ENCODE measurements around the gene GPR142.

DNA sequence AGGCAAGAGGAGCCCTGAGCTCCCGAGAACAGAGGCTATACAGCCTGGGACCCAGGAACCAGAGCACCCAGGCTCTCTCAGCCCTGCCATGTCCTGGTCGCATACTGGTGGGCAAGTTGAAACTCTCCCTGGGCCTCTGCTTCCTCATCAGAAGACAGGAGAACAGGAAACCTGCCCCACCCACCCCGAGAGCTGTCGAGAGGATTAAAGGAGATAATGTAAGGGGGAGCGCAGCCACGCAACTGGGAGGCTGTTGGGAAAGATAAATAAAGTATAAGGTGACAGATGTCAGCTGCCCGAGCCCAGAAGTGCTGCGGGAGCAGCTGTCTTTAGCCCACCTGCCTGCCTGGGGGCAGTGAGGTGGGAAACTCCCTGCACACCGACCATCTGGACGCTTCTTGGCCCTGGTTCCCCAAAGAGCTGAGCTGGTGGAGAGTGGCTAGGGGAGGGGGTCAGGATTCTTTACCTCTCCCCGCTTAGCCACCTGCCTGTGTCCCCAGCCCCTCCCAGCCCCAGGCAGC is 34.5 kb upstream of the GPR142 start:
- TF ChIP-seq EZH2 (IDR thresholded peaks at IDR 0.05; ENCODE audit: borderline replicate concordance, low read depth, low read length, severe bottlenecking) (no peak), POLR2AphosphoS5 (IDR thresholded peaks at IDR 0.05; ENCODE audit: insufficient read depth, low read depth, low read length) (no peak), CTCF (IDR thresholded peaks at IDR 0.05; ENCODE audit: extremely low read depth in 1 of 2, insufficient read depth in 1 of 2, low read depth in 1 of 2, low read length in 2 of 2) (no peak), POLR2A (IDR thresholded peaks at IDR 0.05; ENCODE audit: low read depth, low read length) (no peak), FOS (IDR thresholded peaks at IDR 0.05; ENCODE audit: borderline replicate concordance, insufficient read depth, low read length) (no peak), MYC (IDR thresholded peaks at IDR 0.05; ENCODE audit: low read depth, low read length) (no peak), JUN (IDR thresholded peaks at IDR 0.05; ENCODE audit: borderline replicate concordance, insufficient read depth, insufficient read length, low read depth) (no peak)
- TF ChIP-seq, protein P1, sequence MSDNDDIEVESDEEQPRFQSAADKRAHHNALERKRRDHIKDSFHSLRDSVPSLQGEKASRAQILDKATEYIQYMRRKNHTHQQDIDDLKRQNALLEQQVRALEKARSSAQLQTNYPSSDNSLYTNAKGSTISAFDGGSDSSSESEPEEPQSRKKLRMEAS (IDR thresholded peaks at IDR 0.05; ENCODE audit: insufficient read depth, insufficient read length) = no peak
